Hematopoietic multipotent progenitor cell treated with erythropoietin and hydrocortisone succinate and interleukin-3 and kit ligand, for 8 days (in vitro differentiated cells): ENCODE results near the gene ZNF26.

Source experiments
- DNase-seq: peaks from one replicate; pipeline ENCODE4 v3.0.0-alpha.2; 2015

The ZNF26 gene

GRCh38 chr12:133063556-133063955, 77.4 kb downstream of the ZNF26 start:
- no peak for DNase-seq

- no peak for DNase-seq
Measured at GRCh38 chr12:133073836-133074235, 87.7 kb downstream of the ZNF26 start.
